Femur (tissue), 1 donor: ENCODE measurements around the gene ROBO1.
"Not testable (repeated sequence)": the region's sequence is repeated elsewhere in the genome, so short reads cannot be mapped to it uniquely, and the experiment has no call there.

Experiments used
- DNase-seq: peaks from one replicate; pipeline ENCODE4 v3.0.0-alpha.2; 2017

Gene ROBO1

DNA sequence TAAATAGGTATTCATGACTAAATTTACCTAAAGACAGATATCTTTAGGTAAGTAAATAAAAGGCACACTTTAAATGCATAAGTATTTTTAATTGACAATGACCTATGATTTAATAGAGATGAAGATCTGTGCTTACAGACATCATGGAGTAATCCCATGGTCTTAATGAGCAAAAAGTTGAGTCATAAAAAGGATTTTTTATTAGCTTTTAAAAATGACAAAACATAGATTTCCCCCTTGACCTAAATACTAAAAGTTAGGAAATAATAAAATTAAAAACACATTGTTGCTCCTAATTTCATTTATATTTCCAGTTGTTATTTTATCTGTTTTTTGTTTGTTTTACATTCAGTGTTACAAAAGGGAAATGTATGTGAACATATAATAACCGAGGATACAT lies 1005.7 kb downstream of the ROBO1 start:
- DNase-seq, result no peak

DNA sequence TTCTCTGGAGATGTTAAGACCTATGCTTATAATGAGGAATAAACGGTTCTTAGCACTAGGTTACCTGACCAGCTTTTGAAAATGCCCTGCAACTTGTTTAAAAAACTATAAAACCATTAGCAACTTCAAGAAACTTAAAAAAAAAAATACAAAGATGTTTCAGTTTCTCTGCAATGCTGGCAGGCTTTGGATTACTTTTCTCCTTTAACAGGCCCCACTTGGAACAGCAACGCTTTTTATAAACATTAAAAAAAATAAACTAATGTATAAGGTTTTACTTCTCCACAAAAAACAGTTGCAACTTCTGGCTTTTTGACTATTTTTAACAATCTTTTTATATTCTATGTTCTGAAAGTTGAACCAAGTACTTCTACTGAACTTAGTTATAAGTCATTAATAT lies 1006.7 kb downstream of the ROBO1 start:
- no peak for DNase-seq

DNA sequence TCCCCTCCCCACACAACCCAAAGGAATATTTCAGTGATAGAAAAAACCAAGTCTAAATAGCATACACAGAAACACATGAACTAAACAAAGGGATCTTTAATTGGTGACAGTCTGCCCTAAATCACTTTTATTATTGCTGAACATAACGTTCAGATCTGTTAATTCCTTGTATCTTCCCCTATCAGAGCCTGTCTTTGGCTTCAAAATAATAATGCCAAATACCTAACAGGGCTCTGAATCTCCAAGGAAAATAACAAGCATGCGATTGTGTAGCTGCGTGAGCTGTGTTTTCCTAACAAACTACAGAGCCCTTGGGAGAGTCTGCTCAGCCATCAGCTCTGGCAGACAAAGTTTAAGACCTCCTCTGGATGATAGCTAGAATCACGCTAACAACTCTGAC lies 1010.1 kb downstream of the ROBO1 start:
- no peak for DNase-seq

DNA sequence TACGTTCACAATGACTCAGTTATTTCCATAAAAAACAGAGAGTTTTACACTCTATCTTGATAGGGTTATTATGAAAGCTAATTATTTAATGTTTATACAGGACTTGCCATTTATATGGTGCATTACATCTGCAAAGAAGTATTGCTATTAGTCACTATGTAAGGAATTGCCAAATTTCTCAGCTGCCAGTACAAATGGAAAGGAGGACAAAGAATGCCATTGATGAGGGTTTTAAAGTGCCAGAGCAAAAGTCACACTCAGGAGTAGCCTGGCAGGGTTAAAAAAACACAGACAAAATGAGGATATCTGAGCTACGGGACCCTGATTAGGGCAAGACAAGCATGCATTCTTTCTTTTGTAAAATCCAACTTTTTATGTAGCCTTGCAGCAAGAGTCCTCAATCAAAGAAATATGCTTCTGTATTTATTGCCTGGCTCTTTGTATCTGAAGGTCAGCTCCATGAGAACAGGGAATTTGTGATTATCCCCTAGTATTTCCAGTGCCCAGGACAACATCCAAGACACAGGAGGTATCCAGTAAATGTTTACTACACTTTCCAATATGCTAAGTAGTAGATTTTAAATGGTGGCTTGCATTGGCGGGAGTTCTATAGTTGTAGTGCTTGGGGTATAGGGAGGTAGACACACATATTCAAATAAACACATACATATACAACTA lies 1013.6 kb downstream of the ROBO1 start:
- DNase-seq, result no peak

DNA sequence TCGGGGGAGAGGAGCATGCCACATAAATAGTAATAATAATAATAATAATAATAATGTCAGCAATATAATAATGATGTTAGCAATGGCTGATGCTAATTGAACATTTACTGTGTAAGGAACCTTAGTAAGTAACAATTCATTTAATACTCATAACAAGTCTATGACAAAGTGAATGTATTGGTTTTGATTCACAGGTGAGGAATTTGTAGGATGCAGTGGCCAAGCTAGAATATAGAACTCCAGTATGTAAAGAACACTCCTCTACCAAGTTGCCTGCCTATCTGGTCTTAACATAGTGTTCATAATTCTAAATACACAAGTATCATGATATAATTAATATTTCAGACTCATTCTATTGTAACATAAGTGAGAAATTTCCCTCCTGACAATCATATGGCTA lies 1016.5 kb downstream of the ROBO1 start:
- DNase-seq, result no peak

DNA sequence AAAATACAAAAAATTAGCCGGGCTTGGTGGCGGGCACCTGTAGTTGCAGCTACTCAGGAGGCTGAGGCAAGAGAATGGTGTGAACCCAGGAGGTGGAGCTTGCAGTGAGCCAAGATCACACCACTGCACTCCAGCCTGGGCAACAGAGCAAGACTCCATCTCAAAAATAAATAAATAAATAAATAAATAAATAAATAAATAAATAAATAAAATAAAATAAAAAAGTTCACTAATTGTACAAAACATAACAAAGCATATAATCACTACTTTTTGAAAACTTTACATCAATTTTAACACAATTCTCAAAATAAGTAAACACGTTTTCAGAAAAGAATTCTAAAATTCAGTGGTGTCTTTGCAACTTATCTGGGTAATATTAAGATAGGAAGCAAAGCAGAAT lies 1017.5 kb downstream of the ROBO1 start:
- DNase-seq, result not testable (repeated sequence)

DNA sequence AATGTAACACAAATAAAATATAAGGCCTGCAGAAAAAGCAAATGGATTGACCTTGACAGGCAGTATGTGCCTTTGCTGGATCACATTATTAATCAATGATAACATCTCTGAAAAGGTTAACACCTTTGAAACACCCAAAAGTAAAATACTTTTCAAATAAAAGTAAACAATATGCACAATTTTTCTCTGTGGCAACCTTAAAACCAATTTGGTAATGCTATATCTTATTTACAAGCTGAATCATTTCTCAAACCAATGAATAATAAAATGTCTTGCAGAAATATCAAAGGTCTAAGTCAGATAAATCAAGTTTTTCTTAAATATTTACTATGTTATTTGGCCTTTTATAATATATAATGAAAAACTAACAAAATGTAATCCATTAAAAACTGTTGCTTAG lies 1018.7 kb downstream of the ROBO1 start:
- DNase-seq, result no peak

DNA sequence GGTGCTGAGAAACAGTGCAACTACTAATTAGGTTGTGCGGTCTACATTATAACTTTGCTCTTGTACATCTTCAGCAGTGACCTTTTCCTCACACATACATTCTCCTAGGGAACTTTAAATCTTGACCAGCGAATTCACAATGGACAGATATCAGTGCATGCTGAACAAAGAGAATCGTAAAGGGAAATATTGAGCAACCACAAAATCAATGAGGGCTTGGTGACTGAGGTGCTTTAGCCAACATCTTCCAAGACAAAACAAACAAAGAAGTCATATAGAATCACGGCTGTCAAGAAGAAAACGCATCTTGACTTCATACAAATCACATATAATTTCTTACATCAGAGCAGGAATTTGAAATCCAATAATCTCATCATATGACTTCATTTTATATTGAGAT lies 1022.0 kb downstream of the ROBO1 start:
- DNase-seq, result no peak

DNA sequence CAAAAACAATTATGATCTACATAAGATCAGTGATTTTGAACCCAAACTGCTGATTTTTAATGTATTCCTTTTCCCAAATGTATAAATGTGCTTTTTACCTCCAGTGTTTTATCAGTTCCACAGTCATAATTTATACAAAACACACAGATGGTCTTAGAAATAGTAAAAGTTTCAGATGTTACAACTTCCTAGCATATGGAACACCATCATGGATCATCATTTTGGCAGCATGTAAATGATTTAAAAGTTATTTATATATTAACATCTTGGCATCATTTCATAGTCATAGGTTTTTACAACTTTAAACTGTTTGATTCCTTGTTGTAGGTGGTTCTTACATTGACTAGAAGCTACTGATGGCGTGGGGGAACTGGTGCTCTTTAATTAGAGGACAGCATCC lies 1025.3 kb downstream of the ROBO1 start:
- DNase-seq, result no peak

DNA sequence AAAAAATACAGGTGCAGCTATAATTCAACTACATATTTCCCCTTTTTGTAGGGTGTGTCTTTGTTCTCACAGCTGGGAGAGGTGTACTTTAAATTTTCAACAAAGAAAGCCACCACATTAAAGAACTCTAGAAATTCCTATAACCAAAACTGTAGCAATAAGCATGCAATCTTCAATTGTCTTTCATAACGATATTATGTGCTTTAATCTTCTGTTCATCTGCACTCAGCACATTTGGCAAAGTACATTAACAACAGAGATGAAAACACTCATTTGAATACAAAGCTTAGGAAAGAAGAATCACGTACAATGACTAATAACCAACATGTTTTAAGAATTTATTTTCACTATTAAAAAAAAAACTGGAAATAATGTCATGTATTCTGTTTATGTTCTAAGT lies 1025.8 kb downstream of the ROBO1 start:
- DNase-seq, result no peak

DNA sequence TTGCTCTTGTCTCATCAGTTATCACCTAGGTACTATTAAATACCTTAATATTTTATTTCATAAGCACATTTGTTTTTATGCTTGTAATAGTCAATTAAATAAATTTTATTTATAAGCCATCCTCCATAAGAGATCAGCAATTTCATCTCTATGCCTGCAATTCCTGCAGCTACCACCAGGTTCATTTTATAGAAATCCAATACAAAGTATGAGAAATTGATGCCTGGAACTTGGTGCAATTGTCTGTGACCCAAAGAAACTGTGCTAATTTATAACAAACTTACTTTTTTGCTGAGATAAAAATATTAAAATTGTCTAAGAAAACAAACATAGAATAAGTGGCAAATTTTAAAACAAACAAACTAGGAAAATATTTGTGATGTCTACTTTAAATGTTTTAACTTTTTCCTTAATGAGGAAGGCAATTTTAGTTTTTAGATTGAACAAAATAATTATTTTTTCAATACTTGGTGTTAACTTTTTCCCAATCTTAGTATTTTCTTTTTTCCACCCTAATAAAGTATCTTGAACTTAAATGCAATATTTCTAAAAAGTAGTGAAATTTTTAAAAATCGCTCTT lies 1026.6 kb downstream of the ROBO1 start:
- DNase-seq, result no peak

DNA sequence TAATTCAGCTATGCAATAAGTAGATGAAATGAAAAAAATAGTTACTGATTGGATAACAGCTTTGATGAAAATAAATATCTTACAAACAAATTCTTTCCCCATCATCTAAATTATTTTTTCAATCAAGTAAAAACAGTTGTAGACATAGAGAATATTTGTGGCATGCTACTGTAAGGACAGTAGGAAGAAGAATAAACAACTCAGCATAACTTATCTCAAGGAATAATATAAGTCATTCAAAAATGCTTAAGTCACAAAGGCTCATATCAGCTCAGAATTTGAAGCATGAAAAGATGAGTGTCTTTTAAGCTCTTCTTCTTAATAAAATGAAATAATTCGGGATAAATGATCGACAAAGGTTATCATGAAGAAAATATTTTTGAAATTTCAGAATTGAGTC lies 1029.0 kb downstream of the ROBO1 start:
- DNase-seq, result no peak

DNA sequence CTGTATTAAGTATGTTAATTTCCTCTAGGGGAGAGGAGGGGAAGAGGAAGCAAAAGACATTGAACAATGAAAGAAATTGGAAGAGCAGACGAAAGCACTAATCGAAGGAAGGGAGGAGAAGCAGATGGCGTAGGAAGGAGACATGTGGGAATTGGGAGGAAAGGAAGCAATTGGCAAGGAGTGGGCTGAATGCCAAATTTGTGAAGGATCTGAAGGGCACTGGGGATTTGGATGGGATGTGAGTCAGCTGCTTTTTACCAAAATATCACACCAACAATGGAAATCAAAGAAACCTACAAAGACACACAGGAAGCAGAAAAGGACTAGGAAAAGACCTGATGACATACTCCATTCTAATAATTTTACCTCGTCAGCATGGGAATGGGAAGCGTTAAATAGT lies 1029.8 kb downstream of the ROBO1 start:
- DNase-seq, result no peak

DNA sequence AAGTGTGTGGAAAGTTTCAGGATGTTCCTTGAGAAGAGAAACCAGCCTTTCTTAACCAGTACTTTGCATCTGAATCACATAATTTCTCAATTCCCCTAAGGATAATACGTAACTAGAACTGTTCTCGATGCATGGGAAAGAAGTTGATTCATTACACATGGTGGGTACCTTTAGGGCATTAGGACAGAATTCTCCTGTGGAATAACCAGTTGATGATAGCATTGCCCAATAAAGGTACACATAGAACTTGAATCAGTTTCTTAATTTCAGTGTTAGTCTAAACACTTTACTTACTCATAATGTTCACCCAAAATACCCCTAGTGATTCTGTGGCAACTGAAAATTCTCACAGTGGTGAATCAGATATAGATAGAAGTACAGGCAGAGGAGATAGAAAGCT lies 1030.9 kb downstream of the ROBO1 start:
- no peak for DNase-seq

DNA sequence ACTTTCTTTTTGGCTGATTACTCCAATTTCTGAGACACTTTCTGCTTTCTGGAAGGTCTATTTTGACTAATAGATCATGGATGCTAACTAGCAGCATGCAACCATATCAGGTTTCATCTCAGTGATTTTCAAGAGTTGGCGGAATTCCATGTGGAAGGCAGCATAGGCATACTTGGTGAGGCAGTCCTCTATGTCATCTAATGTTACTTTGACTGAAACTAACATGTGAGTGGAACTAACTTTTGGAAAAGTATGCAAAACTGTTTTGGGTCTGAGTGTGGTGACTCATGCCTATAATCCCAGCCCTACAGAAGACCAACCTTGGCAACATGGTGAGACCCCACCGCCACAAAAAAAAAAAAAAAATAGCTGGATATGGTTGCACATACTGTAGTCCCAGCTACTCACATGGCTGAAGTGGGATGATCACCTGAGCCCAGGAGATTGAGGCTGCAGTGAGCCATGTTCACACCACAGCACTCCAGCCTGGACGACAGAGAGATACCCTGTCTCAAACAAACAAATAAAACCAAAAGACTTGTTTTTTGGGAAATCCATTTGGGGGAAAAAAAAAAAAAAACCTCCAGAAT lies 1033.7 kb downstream of the ROBO1 start:
- no peak for DNase-seq

DNA sequence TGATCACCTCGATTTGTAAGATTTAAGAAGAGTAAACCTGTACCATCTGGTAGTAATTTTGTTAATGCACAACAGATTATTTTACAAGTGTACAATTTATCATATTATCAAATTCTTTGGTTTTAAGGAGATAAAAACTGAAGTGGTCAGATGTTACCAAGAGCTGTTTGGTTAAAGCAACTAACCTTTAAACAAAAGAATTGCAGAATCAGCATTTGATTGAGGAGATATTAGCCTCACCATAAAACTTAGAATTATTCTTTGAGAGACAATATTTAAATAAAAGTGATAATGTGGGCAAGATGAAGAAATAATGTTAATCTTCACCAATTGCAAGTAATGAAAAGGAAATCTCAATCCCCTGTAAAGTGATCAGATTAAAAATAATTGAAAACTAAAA lies 1034.9 kb downstream of the ROBO1 start:
- no peak for DNase-seq

DNA sequence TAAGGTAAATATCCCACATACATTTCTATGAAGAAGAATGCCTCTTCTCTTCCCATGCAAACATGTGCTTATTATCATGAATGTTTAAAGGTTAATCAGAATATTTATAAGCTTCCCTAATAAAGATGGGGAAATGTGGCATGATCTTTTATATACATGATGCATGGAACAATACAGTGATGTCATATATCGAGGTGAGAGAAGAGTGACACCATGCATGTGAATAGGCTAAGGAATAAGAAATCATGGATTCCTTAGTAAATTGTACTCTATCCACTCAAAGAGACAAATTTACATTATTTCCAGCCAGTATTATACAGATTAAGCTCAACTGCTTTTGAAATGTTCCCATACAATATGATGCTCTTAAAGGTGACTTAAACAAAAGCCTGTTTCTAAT lies 1035.3 kb downstream of the ROBO1 start:
- no peak for DNase-seq

DNA sequence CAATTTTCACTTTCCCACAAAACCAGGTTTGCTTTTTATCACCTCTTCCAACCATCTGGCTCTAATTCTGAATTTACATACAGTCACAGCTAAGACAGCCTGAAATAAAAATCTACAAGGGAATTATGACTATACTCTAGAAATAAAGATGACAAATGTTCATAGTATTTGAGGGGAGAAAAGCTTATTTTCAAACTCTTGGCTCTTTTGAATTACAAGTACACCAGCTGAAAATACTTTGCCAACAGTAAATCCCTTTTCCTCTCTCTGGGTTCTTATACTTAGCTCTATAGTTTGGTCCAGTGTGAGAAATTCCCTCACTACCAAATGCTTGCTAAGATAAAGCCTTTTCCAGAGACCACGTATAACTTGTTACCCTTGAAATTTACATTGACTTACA lies 1037.9 kb downstream of the ROBO1 start:
- DNase-seq, result no peak

DNA sequence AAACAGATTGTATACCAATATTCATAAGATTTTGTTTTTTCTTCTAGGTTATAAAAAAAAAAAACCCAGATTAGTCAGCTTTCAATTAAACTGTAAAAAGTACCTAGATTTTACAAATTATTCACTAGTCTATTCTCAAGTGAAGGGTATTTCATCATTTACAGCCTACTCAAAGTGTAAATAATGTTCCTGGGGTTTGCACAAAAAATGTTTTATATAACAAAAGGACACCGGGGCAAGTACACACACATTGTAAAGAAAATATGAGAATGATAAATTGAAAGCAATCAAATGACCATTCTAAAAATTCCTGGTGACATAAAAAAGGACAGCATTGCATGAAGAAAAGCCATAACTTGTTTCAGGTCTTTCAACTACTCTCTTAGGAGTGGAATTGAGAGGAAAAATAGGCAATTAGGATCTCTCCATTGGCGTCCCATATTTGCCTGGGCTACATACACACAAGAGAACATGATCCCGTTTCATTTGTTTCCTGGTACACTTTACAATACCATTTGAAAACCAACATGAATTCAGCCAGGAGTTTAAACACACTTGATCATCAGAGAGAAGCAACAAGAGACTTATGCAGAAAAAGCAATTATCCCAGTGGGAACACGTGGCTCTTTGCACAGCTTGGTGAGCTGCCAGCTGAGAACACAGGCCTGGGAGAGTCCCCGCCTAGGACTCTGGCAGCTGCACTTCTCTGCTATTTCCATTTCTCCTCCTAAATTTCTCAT lies 1039.2 kb downstream of the ROBO1 start:
- peak; percentile 74 for DNase-seq

DNA sequence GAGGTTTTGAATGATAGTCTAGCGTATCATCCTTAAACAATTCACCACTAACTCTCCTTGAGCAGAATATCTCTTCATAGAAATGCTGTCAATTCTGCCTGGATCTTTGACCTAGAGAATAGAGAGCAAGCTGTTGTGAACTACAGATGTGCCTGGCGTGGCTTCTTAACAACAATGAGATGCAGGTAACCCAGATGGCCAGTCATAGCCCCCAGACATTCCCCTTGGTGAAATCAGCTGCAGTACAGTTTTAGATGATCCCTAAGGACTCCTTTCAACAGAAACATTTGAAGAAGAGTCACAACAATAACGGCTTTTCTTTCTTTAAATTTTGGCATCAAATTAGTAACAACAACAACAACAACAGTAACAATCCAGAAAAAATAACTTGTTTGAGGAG lies 1041.3 kb downstream of the ROBO1 start:
- no peak for DNase-seq

DNA sequence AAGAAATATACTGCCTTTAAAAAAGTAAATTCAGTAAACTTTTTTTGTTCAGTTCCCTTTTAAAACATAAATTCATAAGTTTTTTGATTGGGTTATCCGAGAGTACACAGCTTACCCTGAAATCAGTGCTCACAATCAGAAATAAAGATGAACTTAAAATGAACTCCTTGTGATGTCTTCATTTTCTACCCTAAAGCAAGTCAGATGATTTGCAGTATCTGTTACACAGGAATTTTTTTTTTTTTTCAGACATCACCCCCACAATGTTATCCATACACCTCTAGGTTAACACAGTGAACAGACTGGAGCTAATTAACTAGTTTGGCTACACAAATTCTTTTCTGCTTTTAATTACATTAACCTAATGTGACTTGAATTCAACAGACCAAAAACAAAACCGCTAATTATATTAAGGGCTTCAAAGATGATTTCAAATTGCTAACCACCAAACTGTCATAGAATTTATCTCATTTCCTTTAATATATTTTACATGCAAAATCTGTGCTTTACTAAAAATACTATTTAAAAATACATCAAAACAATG lies 1042.0 kb downstream of the ROBO1 start:
- no peak for DNase-seq

DNA sequence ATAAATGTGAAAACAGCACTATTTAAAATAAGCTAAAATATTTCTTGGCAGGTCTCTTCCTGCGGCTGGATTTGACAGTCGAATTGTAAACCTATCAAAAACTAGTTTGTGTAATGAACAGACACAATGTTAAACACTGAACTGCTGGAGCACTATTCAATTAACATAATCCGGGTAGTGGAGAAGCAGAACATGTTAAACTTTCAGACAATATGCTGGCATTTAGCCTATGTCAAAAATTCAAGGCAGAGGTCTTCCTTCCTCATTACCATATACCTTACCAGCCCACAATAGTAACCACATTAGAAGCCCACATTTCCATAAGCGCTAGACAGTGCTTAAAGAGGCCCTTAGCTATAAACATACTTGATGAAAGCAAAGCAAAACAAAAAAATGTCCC lies 1042.9 kb downstream of the ROBO1 start:
- no peak for DNase-seq

DNA sequence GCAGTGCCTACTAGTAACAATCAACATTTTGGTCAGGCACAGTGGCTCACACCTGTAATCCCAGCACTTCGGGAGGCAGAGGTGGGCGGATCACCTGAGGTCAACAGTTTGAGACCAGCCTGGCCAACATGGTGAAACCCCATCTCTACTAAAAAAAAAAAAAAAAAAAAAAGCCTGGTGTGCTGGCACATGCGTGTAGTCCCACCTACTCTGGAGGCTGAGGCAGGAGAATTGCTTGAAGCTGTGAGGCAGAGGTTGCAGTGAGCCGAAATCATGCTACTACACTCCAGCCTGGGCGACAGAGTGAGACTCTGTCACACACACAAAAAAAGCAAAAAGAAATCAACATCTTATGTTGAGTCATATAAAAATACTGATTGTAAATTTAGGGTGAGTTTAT lies 1043.4 kb downstream of the ROBO1 start:
- not testable (repeated sequence) for DNase-seq
